DND-41 (cell line): ENCODE data around the gene FMN2.

Experiments used
- EZH2 ChIP-seq: IDR thresholded peaks from 3 replicates; pipeline ENCODE4 v1.6.1; 2012; ENCODE audit warnings: borderline replicate concordance, low read depth, mild to moderate bottlenecking, moderate library complexity, low read length, inconsistent platforms; ENCODE audit not compliant: severe bottlenecking
- TF ChIP-seq, protein P1 (sequence below): IDR thresholded peaks from 2 replicates; pipeline ENCODE4 v1.5.1; 2012; ENCODE audit warnings: borderline replicate concordance, low read length, moderate library complexity, mild to moderate bottlenecking; ENCODE audit not compliant: poor library complexity, severe bottlenecking; ENCODE audit errors: extremely low read depth

DNA sequence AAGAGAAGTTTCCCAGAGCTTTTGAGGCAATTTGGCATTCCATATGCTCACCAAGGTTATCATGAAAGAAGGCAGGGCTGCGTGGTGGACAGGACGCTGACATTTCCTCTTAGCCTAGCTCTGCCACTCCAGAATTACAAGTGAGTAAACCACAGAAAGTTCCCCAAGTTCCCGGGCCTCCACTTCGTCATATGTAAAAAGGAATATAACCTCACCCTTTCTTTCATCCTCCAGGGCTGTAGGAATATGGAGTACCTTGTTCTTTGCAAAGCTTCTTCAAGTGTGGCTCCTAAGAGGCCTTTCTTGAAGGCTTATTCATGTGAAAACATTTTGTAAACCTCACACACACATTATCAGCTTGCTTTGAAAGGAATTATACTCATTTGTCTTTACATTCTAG is 310.0 kb downstream of the FMN2 start:
- TF ChIP-seq, protein P1, sequence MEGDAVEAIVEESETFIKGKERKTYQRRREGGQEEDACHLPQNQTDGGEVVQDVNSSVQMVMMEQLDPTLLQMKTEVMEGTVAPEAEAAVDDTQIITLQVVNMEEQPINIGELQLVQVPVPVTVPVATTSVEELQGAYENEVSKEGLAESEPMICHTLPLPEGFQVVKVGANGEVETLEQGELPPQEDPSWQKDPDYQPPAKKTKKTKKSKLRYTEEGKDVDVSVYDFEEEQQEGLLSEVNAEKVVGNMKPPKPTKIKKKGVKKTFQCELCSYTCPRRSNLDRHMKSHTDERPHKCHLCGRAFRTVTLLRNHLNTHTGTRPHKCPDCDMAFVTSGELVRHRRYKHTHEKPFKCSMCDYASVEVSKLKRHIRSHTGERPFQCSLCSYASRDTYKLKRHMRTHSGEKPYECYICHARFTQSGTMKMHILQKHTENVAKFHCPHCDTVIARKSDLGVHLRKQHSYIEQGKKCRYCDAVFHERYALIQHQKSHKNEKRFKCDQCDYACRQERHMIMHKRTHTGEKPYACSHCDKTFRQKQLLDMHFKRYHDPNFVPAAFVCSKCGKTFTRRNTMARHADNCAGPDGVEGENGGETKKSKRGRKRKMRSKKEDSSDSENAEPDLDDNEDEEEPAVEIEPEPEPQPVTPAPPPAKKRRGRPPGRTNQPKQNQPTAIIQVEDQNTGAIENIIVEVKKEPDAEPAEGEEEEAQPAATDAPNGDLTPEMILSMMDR: no peak
- TF ChIP-seq EZH2: no peak
